Eye (tissue), 1 donor: ENCODE measurements around the gene HERC6.
"Not testable (repeated sequence)": the region's sequence is repeated elsewhere in the genome, so short reads cannot be mapped to it uniquely, and the experiment has no call there.

Experiments
- DNase-seq: peaks from one replicate; pipeline ENCODE4 v3.0.0-alpha.2; 2015

HERC6 gene

GRCh38 chr4:88448211-88448765 is 69.6 kb downstream of the HERC6 start:
- DNase-seq, result not testable (repeated sequence)

GRCh38 chr4:88448889-88449288 is 70.2 kb downstream of the HERC6 start:
- DNase-seq, result no peak

- DNase-seq, result no peak
These were observed 70.6 kb downstream of the HERC6 start for GRCh38 chr4:88449290-88449689.

DNA sequence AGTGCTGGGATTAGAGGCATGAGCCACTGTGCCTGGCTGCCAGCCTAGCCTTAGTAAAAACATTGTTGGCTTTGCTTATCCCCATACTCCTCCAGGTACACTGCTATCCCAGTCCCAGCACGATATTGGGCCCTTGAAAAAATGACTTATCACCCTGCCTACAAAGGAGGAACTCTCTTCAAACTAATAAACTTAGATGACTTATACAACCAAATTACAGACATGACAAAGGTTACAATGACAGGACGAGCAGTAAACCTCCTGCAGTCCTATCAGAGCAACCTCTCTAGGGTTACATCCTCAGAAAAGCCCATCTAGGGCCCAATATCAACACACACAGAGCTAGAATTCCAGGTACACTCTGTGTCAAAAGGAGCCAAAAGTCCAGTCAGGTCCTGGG is 72.6 kb downstream of the HERC6 start:
- DNase-seq, result no peak

- no peak for DNase-seq
These were observed 74.3 kb downstream of the HERC6 start for GRCh38 chr4:88452912-88453311.

GRCh38 chr4:88456670-88457306 is 78.1 kb downstream of the HERC6 start, which contains the start of gene HERC5:
Gene HERC5 (plus strand): TSS chr4:88457119. CDS start chr4:88457270, 151 bp downstream.
- DNase-seq, result peak; percentile 93

DNA sequence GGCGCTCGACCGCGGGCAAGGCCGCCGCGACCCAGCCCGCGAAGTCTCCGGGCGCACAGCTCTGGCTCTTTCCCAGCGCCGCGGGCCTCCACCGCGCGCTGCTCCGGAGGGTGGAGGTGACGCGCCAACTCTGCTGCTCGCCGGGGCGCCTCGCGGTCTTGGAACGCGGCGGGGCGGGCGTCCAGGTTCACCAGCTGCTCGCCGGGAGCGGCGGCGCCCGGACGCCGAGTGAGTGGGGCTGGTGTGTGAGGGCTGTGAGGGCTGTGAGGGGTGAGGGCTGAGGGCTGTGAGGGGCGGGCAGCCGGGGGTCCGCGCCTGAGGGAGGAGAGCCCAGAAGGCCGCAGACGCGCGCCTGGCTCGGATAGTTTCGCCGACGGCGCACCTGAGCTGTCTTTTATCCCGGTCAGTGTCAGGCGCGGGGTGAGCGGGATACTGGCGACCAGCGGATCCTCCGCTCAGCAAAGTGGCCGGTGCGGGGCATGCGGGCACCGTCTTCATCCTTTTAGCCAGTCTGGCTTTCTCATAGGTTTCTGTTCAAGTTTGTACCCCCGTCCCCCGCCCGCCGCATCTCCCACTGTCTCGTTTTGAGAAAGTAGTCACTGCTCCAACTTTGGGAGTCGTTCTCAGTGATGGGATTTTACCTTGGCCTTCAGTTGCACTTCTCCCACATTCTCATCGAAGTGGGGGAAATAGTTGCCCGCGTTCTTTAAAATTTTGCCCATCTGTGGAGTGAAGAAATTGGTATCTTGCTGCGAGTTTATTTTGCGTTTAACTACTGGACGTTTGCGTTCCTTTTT is 78.9 kb downstream of the HERC6 start:
- peak; percentile 40 for DNase-seq

- DNase-seq, result peak; percentile 16
These were observed 79.6 kb downstream of the HERC6 start for GRCh38 chr4:88458104-88458740.

DNA sequence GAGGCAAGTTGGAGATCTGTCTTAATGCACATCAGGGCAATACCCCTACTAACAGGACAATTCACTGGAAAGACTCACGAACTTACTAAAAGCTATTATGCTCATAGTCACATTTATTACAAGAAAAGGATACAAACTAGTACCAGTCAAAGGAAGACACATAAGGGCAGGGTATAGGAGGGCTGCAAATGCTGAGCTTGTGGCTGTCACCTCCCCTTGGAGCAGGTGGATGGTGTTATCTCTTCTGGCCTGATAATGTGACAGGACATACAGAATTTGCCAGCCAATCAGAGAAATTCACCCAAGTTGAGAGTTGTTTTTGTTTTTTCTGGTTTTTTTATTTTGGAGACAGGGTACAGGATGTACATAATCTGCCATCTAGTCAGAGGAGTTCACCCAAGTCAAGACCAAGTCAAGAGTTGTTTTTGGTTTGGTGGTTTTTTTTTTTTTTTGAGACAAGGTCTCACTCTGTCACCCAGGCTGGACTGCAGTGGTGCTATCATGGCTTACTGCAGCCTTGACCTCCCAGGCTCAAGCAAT is 87.1 kb downstream of the HERC6 start:
- no peak for DNase-seq

GRCh38 chr4:88467392-88467791 is 88.7 kb downstream of the HERC6 start:
- no peak for DNase-seq

DNA sequence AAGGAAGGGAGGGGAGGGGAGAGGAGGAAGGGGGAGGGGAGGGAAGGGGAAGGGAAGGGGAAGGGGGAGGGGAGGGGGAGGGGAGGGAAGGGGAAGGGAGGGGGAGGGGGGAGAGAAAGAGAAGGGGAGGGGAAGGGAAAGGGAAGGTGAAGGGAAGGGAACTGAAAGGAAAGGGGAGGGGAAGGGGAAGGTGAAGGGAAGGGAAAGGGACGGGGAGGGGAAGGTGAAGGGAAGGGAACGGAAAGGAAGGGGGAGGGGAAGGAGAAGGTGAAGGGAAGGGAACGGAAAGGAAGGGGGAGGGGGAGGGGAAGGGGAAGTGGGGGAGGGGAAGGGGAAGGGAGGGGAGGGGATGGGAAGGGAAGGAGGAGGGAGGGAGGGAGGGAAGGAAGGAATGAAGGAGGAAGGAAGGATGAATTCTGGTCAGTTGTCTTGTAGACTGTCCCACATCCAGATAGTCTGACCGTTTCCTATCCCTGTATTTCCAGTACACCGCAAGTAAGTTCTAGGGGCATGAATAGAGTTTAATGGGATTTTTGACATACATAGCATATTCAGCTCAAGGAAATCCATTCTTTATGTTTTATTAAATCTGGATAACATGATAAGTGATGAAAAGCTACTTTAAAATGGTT is 98.7 kb downstream of the HERC6 start:
- no peak for DNase-seq

GRCh38 chr4:88478247-88478646 is 99.6 kb downstream of the HERC6 start:
- DNase-seq, result no peak

GRCh38 chr4:88481537-88481936 is 102.9 kb downstream of the HERC6 start:
- no peak for DNase-seq

DNA sequence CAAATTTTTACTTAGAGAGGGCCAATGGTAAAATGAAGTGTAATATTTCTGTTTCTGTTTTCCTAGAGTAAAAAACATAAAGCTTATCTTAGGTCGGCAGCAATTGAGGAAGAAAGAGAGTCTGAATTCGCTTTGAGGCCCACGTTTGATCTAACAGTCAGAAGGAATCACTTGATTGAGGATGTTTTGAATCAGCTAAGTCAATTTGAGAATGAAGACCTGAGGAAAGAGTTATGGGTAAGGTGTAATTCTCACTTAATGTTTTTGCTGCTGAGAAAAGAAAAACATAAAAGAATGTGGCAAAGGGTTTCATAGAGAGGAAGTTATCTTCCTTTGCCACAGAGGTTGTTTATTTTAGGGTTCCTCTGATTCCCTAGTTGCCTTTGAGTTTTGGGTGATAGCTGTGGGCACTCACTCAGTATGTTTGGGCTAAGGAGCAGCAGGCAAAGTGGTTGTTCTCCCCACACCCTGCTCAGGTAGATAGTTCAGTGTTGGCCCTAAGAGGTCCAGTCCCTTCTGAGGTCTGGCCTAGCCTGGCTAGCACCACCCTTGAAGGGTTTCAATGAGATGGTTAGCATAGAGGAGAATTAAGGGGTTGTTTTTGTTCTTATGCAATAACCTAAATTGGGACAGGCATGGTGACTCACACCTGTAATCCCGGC is 110.6 kb downstream of the HERC6 start:
- DNase-seq, result no peak
